GM19455 (cell line): ENCODE data around the gene MYO1H.
A peak's percentile ranks its signal among the peaks of the same experiment; 100 is the strongest.
"Not testable (repeated sequence)": the region's sequence is repeated elsewhere in the genome, so short reads cannot be mapped to it uniquely, and the experiment has no call there.

Experiments used
- ATAC-seq: cut with Tn5 transposase; IDR thresholded peaks from one replicate; pipeline ENCODE4 v1.9.1; 2021; ENCODE audit not compliant: unreplicated experiment

Gene MYO1H

GRCh38 chr12:109466305-109466704 lies 118.6 kb downstream of the MYO1H start:
- ATAC-seq: no peak

GRCh38 chr12:109466821-109467220 lies 119.1 kb downstream of the MYO1H start:
- ATAC-seq: no peak

- ATAC-seq: no peak
Observed at GRCh38 chr12:109467978-109468676, 120.4 kb downstream of the MYO1H start.

- ATAC-seq: no peak
Observed at GRCh38 chr12:109469517-109469916, 121.8 kb downstream of the MYO1H start.

GRCh38 chr12:109473006-109473405 lies 125.3 kb downstream of the MYO1H start:
- ATAC-seq: no peak

GRCh38 chr12:109473526-109474270 lies 126.0 kb downstream of the MYO1H start:
- not testable (repeated sequence) for ATAC-seq

- no peak for ATAC-seq
Observed at GRCh38 chr12:109475121-109475520, 127.4 kb downstream of the MYO1H start.

- ATAC-seq: no peak
Observed at GRCh38 chr12:109475993-109476806, 128.5 kb downstream of the MYO1H start.

GRCh38 chr12:109476807-109477184 lies 129.1 kb downstream of the MYO1H start:
- ATAC-seq: no peak

GRCh38 chr12:109477185-109477962 lies 129.7 kb downstream of the MYO1H start, which contains the start of the genes KCTD10 and UBE3B:
TSS of gene KCTD10 (minus strand) at chr12:109477300. CDS start at chr12:109477262, 38 bp downstream.
TSS of gene UBE3B (plus strand) at chr12:109477634. CDS start at chr12:109483552, 5,918 bp downstream.
- peak; percentile 95 for ATAC-seq

- ATAC-seq: no peak
Observed at GRCh38 chr12:109477963-109478315, 130.2 kb downstream of the MYO1H start.

GRCh38 chr12:109479761-109480160 lies 132.1 kb downstream of the MYO1H start:
- ATAC-seq: no peak

- ATAC-seq: no peak
Observed at GRCh38 chr12:109480356-109480755, 132.7 kb downstream of the MYO1H start.

- no peak for ATAC-seq
Observed at GRCh38 chr12:109481863-109482262, 134.2 kb downstream of the MYO1H start.

GRCh38 chr12:109482491-109482890 lies 134.8 kb downstream of the MYO1H start:
- no peak for ATAC-seq

GRCh38 chr12:109482894-109483293 lies 135.2 kb downstream of the MYO1H start:
- no peak for ATAC-seq

- no peak for ATAC-seq
Observed at GRCh38 chr12:109483346-109483745, 135.6 kb downstream of the MYO1H start.

- no peak for ATAC-seq
Observed at GRCh38 chr12:109485201-109485600, 137.5 kb downstream of the MYO1H start.

- ATAC-seq: no peak
Observed at GRCh38 chr12:109487181-109488050, 139.7 kb downstream of the MYO1H start.
